ENCODE results near the gene GARS1. TPM values are rescaled to one million over a fixed set of nuclear protein-coding genes. Genes with fewer than 3 reads are reported as not detected.

The GARS1 gene
- polyA plus RNA-seq, 3 donors = 46.0 to 68.4 (median 48.6) TPM

GRCh38 chr7:30664184-30664885, 69.7 kb downstream of the GARS1 start:
- Histone ChIP-seq H2AFZ (ENCODE audit: insufficient read depth, low read depth, low read length, poor library complexity, severe bottlenecking) (no peak overlapping the region), H3K4me1 (ENCODE audit: control insufficient read depth in 1 of 2, insufficient read depth in 2 of 2, low read length in 2 of 2) (no peaks in the 10 kb centered on the region), H3K36me3 (replicated peaks in 1 of 2; ENCODE audit: control insufficient read depth in 1 of 2, insufficient read depth in 2 of 2, low read length in 2 of 2) (no peaks in the 10 kb centered on the region), H4K20me1 (ENCODE audit: insufficient read depth, low read length) (no peaks in the 10 kb centered on the region), H3K27ac (ENCODE audit: low read depth in 1 of 2, low read length in 2 of 2) (no peak overlapping the region), H3K4me2 (replicated peaks; ENCODE audit: extremely low read depth, low read length, poor library complexity, severe bottlenecking) (no peak overlapping the region), H3K9me3 (replicated peaks in 1 of 2; ENCODE audit: control insufficient read depth in 1 of 2, insufficient read depth in 1 of 2, low read length in 2 of 2) (no peaks in the 10 kb centered on the region), H3K9ac (ENCODE audit: insufficient read depth, low read length, poor library complexity, severe bottlenecking) (no peak overlapping the region), H3K4me3 (replicated peaks in 1 of 3; ENCODE audit: low read depth in 2 of 3, low read length in 3 of 3) (no peak overlapping the region), H3K27me3 (ENCODE audit: control insufficient read depth in 2 of 2, insufficient read depth in 2 of 2, low read length in 2 of 2) (no peaks in the 10 kb centered on the region), H3K79me2 (ENCODE audit: insufficient read depth, low read length) (no peaks in the 10 kb centered on the region)
- H3K27ac Mint-ChIP-seq = no peak overlapping the region
- WGBS (ENCODE audit: insufficient coverage) = 85% methylated on average over 2 of the region's 2 CpGs
- DNase-seq = no peak
- no peaks in the 10 kb centered on the region for H3K36me3 Mint-ChIP-seq
- peaks cover 0 to 3% (median 0%) of the 10 kb centered on the region in 7 donors for H3K9me3 Mint-ChIP-seq
- intact Hi-C loops (cut with micrococcal nuclease) = no loop called here
- peaks cover 2 to 9% (median 3%) of the 10 kb centered on the region in 3 donors for H3K27me3 Mint-ChIP-seq (ENCODE audit: low read depth in 3 of 3)
- no peak for TF ChIP-seq CTCF (IDR thresholded peaks at IDR 0.05)
- no peaks in the 10 kb centered on the region for H3K4me1 Mint-ChIP-seq
- no peak overlapping the region for H3K4me3 Mint-ChIP-seq

DNA sequence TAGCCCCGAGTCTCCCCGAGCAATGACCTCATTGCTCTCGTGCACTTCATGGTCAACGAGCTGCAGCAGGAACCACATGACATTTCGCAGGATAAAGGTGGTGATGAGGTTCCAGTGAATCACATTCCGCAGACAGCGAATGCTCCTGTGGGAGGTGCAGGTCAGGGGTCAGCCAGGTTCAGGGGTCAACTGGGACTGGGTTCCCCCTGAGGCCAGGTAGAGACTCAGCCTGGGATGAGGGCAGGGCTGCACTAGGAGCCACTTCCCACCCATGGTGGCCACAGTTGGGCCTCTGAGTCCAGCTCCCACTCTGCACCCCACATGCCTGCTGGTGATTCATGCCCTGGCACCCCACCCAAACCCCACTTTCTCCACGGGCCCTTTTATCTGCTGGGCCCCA, 70.4 kb downstream of the GARS1 start:
- Mint-ChIP-seq H3K4me3 (no peak overlapping the region), H3K27me3 (ENCODE audit: low read depth in 3 of 3) (peaks cover 2 to 12% (median 6%) of the 10 kb centered on the region in 3 donors), H3K36me3 (no peaks in the 10 kb centered on the region), H3K4me1 (no peaks in the 10 kb centered on the region), H3K9me3 (peaks cover 0 to 2% (median 0%) of the 10 kb centered on the region in 7 donors), H3K27ac (no peak overlapping the region)
- H3K36me3 ChIP-seq (replicated peaks in 1 of 2; ENCODE audit: control insufficient read depth in 1 of 2, insufficient read depth in 2 of 2, low read length in 2 of 2) = no peaks in the 10 kb centered on the region
- no peaks in the 10 kb centered on the region for H3K9me3 ChIP-seq (replicated peaks in 1 of 2; ENCODE audit: control insufficient read depth in 1 of 2, insufficient read depth in 1 of 2, low read length in 2 of 2)
- no peak for DNase-seq
- H3K4me2 ChIP-seq (replicated peaks; ENCODE audit: extremely low read depth, low read length, poor library complexity, severe bottlenecking) = no peak overlapping the region
- H2AFZ ChIP-seq (ENCODE audit: insufficient read depth, low read depth, low read length, poor library complexity, severe bottlenecking) = no peak overlapping the region
- no peaks in the 10 kb centered on the region for H3K4me1 ChIP-seq (ENCODE audit: control insufficient read depth in 1 of 2, insufficient read depth in 2 of 2, low read length in 2 of 2)
- H3K4me3 ChIP-seq (replicated peaks in 1 of 3; ENCODE audit: low read depth in 2 of 3, low read length in 3 of 3) = no peak overlapping the region
- no peaks in the 10 kb centered on the region for H3K79me2 ChIP-seq (ENCODE audit: insufficient read depth, low read length)
- H3K9ac ChIP-seq (ENCODE audit: insufficient read depth, low read length, poor library complexity, severe bottlenecking) = no peak overlapping the region
- no peaks in the 10 kb centered on the region for H4K20me1 ChIP-seq (ENCODE audit: insufficient read depth, low read length)
- H3K27ac ChIP-seq (ENCODE audit: low read depth in 1 of 2, low read length in 2 of 2) = no peak overlapping the region
- WGBS (ENCODE audit: insufficient coverage) = 92% methylated on average over 7 of the region's 8 CpGs
- H3K27me3 ChIP-seq (ENCODE audit: control insufficient read depth in 2 of 2, insufficient read depth in 2 of 2, low read length in 2 of 2) = no peaks in the 10 kb centered on the region
- intact Hi-C loops (cut with micrococcal nuclease) = no loop called here
- no peak for TF ChIP-seq CTCF (IDR thresholded peaks at IDR 0.05)

Measured in CD14-positive monocyte (primary cell).